HepG2 (cell line): Measurements from ENCODE around the gene DIO1. TPM values are rescaled to one million over a fixed set of nuclear protein-coding genes. Genes with fewer than 3 reads are reported as not detected.

Source experiments
- ARNT ChIP-seq: fragments of 450-650 bp; IDR thresholded peaks from 2 replicates; pipeline ENCODE4 v1.6.1; 2017
- ATF1 ChIP-seq: IDR thresholded peaks from 2 replicates; pipeline ENCODE4 v1.6.1; 2016; ENCODE audit warnings: mild to moderate bottlenecking, control low read depth
- ELF4 ChIP-seq: sonication (generic); formaldehyde crosslinking; IDR thresholded peaks from 2 replicates; pipeline ENCODE4 v1.5.0; 2020; ENCODE audit warnings: missing genetic modification reagents, mild to moderate bottlenecking, moderate library complexity, borderline replicate concordance
- ESRRA ChIP-seq: sonication (generic); formaldehyde crosslinking; IDR thresholded peaks from 2 replicates; pipeline ENCODE4 v1.5.1; 2020; ENCODE audit warnings: mild to moderate bottlenecking, low read depth, missing genetic modification reagents
- FIP1L1 ChIP-seq: fragments of 200-400 bp; formaldehyde crosslinking; IDR thresholded peaks from 2 replicates; pipeline ENCODE4 v1.6.1; 2018; ENCODE audit warnings: low read depth, mild to moderate bottlenecking, low read length, moderate library complexity, borderline replicate concordance; ENCODE audit not compliant: insufficient read depth
- HNRNPL ChIP-seq: fragments of 200-400 bp; formaldehyde crosslinking; IDR thresholded peaks from 2 replicates; pipeline ENCODE4 v1.6.1; 2017; ENCODE audit warnings: mild to moderate bottlenecking, low read depth, low read length
- HOXA5 ChIP-seq: sonication (generic); formaldehyde crosslinking; IDR thresholded peaks from 2 replicates; pipeline ENCODE4 v1.4.0; 2020; ENCODE audit warnings: missing genetic modification reagents
- JARID2 ChIP-seq: sonication (generic); formaldehyde crosslinking; IDR thresholded peaks from 2 replicates; pipeline ENCODE4 v1.8.1; 2023; ENCODE audit warnings: missing genetic modification reagents, inconsistent platforms; ENCODE audit not compliant: insufficient replicate concordance
- MIER2 ChIP-seq: IDR thresholded peaks from 2 replicates; pipeline ENCODE4 v1.6.1; 2016; ENCODE audit warnings: missing biosample characterization, missing genetic modification reagents
- MLLT10 ChIP-seq: sonication (generic); formaldehyde crosslinking; IDR thresholded peaks from 2 replicates; pipeline ENCODE4 v1.4.0; 2020; ENCODE audit warnings: missing genetic modification reagents
- NCOA1 ChIP-seq: sonication (generic); formaldehyde crosslinking; IDR thresholded peaks from 2 replicates; pipeline ENCODE4 v1.9.0; 2021; ENCODE audit warnings: missing genetic modification reagents
- NR2F1 ChIP-seq, 2 experiments: fragments of 450-650 bp in 1 of 2; formaldehyde crosslinking in 1 of 2; IDR thresholded peaks; 2 replicates each; pipeline versions ENCODE4 v1.5.0 to v1.6.1; 2016 to 2020; ENCODE audit warnings: mild to moderate bottlenecking in 1 of 2, missing compliant biosample characterization in 1 of 2, missing genetic modification reagents in 1 of 2, moderate library complexity in 1 of 2
- NR2F2 ChIP-seq: IDR thresholded peaks from 2 replicates; pipeline ENCODE4 v1.6.1; 2012; ENCODE audit warnings: low read depth, inconsistent platforms, borderline replicate concordance
- RAD21 ChIP-seq: fragments of 450-650 bp; formaldehyde crosslinking; IDR thresholded peaks from 2 replicates; pipeline ENCODE4 v1.5.0; 2020; ENCODE audit warnings: mild to moderate bottlenecking
- SATB2 ChIP-seq: sonication (generic); formaldehyde crosslinking; IDR thresholded peaks from 2 replicates; pipeline ENCODE4 v1.5.0; 2020; ENCODE audit warnings: missing genetic modification reagents
- SETDB1 ChIP-seq: sonication (generic); formaldehyde crosslinking; IDR thresholded peaks from 2 replicates; pipeline ENCODE4 v1.5.1; 2020; ENCODE audit warnings: missing genetic modification reagents, mild to moderate bottlenecking, borderline replicate concordance
- SMAD1 ChIP-seq: sonication (generic); formaldehyde crosslinking; IDR thresholded peaks from 2 replicates; pipeline ENCODE4 v1.4.0; 2020; ENCODE audit warnings: missing genetic modification reagents, low read depth, mild to moderate bottlenecking, borderline replicate concordance
- SMYD3 ChIP-seq: sonication (generic); formaldehyde crosslinking; IDR thresholded peaks from 2 replicates; pipeline ENCODE4 v1.8.1; 2023; ENCODE audit warnings: mild to moderate bottlenecking, missing genetic modification reagents
- ZNF20 ChIP-seq: sonication (generic); formaldehyde crosslinking; IDR thresholded peaks from 2 replicates; pipeline ENCODE4 v1.4.0; 2020; ENCODE audit warnings: mild to moderate bottlenecking, moderate library complexity, missing genetic modification reagents
- ZNF232 ChIP-seq: sonication (generic); formaldehyde crosslinking; IDR thresholded peaks from 2 replicates; pipeline ENCODE4 v1.4.0; 2020; ENCODE audit warnings: missing genetic modification reagents, borderline replicate concordance
- ZNF253 ChIP-seq: sonication (generic); formaldehyde crosslinking; IDR thresholded peaks from 2 replicates; pipeline ENCODE4 v1.8.0; 2022; ENCODE audit warnings: mild to moderate bottlenecking, missing genetic modification reagents, borderline replicate concordance
- ZNF496 ChIP-seq: sonication (generic); formaldehyde crosslinking; IDR thresholded peaks from 2 replicates; pipeline ENCODE4 v1.8.1; 2023; ENCODE audit warnings: mild to moderate bottlenecking, moderate library complexity, missing genetic modification reagents; ENCODE audit not compliant: insufficient replicate concordance
- ZNF546 ChIP-seq: sonication (generic); formaldehyde crosslinking; conservative IDR thresholded peaks from 2 replicates; pipeline ENCODE4 v1.8.1; 2023; ENCODE audit warnings: mild to moderate bottlenecking, missing genetic modification reagents
- ZNF746 ChIP-seq: sonication (generic); formaldehyde crosslinking; IDR thresholded peaks from 2 replicates; pipeline ENCODE4 v1.8.0; 2022; ENCODE audit warnings: mild to moderate bottlenecking, missing genetic modification reagents
- ZNF761 ChIP-seq: sonication (generic); formaldehyde crosslinking; conservative IDR thresholded peaks from 2 replicates; pipeline ENCODE4 v1.4.0; 2020; ENCODE audit warnings: mild to moderate bottlenecking, missing genetic modification reagents
- ZNF768 ChIP-seq: sonication (generic); formaldehyde crosslinking; IDR thresholded peaks from 2 replicates; pipeline ENCODE4 v1.4.0; 2020; ENCODE audit warnings: missing genetic modification reagents
- ZNF891 ChIP-seq: sonication (generic); formaldehyde crosslinking; IDR thresholded peaks from 2 replicates; pipeline ENCODE4 v1.5.0; 2020; ENCODE audit warnings: mild to moderate bottlenecking, missing genetic modification reagents
- ZSCAN29 ChIP-seq: sonication (generic); formaldehyde crosslinking; conservative IDR thresholded peaks from 2 replicates; pipeline ENCODE4 v1.4.0; 2020; ENCODE audit warnings: mild to moderate bottlenecking, missing genetic modification reagents
- ZZZ3 ChIP-seq: sonication (generic); formaldehyde crosslinking; IDR thresholded peaks from 2 replicates; pipeline ENCODE4 v1.4.0; 2020; ENCODE audit warnings: missing genetic modification reagents, mild to moderate bottlenecking, borderline replicate concordance
- polyA plus RNA-seq, 8 experiments: library from polyadenylated mRNA; depleted of rRNA in 3 of 8; stranded (reverse) in 7 of 8; unstranded in 1 of 8; fragments of >200 nt; fragmentation: Illumina TruSeq in 4 of 8; extraction: Trizol in 4 of 8; gene quantifications; 2 replicates each; pipeline versions ENCODE4 v1.2.1 to v1.2.3, GENCODE V29; 2011 to 2016; ENCODE audit warnings: low read depth in 4 of 8, missing spikeins in 1 of 8, mixed read lengths in 1 of 8; ENCODE audit not compliant: insufficient read depth in 1 of 8
- total RNA-seq, 5 experiments: library from RNA; depleted of rRNA; stranded (reverse); fragments of >200 nt; fragmentation: Illumina TruSeq; extraction: Trizol; gene quantifications; 2 replicates each; pipeline ENCODE4 v1.2.3, GENCODE V29; 2016; ENCODE audit warnings: low read depth in 1 of 5
- TF ChIP-seq, protein P1 (sequence below): sonication (generic); formaldehyde crosslinking; IDR thresholded peaks from 2 replicates; pipeline ENCODE4 v1.4.0; 2020; ENCODE audit warnings: mild to moderate bottlenecking, missing genetic modification reagents
- TF ChIP-seq, protein P2 (sequence below): sonication (generic); formaldehyde crosslinking; IDR thresholded peaks from 2 replicates; pipeline ENCODE4 v1.4.0; 2020; ENCODE audit warnings: missing genetic modification reagents, mild to moderate bottlenecking, borderline replicate concordance

Gene DIO1
- total and polyA plus RNA-seq, 2 of the 13 experiments (the other 11 are each of a cell fraction or from before 2014, with no cell fraction given), result 13.5 to 45.6 TPM

DNA sequence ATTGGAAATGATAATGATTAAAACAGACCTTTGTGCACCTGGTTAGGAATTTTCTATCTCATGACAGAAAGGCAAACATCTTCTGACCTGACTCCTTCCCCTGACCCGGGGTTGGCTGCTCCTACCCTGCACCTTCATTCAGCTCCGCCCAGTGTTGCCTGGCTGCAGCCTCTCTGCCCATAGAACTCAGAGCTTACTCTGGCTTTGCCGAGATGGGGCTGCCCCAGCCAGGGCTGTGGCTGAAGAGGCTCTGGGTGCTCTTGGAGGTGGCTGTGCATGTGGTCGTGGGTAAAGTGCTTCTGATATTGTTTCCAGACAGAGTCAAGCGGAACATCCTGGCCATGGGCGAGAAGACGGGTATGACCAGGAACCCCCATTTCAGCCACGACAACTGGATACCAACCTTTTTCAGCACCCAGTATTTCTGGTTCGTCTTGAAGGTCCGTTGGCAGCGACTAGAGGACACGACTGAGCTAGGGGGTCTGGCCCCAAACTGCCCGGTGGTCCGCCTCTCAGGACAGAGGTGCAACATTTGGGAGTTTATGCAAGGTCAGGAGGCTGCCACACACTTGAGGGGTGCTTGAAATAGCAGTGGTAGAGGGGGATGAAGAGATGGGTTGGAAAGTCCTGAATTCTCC lies at the start of gene DIO1 (continued):
- TF ChIP-seq SETDB1 (CRISPR knock-in tag), result no peak
- TF ChIP-seq SMYD3 (CRISPR knock-in tag), result no peak
- no peak for TF ChIP-seq ZNF232
- TF ChIP-seq ZNF546 (CRISPR knock-in tag), result no peak
- TF ChIP-seq ZNF253 (CRISPR knock-in tag), result no peak
- no peak for TF ChIP-seq NCOA1 (CRISPR knock-in tag)
- no peak for TF ChIP-seq FIP1L1
- no peak for TF ChIP-seq ZNF746 (CRISPR knock-in tag)
- TF ChIP-seq NR2F2, result no peak
- TF ChIP-seq SATB2, result no peak
- no peak for TF ChIP-seq NR2F1 (CRISPR knock-in tag; IDR thresholded peaks at IDR 0.05)
- TF ChIP-seq, protein P1, sequence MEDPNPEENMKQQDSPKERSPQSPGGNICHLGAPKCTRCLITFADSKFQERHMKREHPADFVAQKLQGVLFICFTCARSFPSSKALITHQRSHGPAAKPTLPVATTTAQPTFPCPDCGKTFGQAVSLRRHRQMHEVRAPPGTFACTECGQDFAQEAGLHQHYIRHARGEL (CRISPR knock-in tag), result no peak
- TF ChIP-seq RAD21 (CRISPR knock-in tag), result no peak
- no peak for TF ChIP-seq ESRRA (CRISPR knock-in tag)
- no peak for TF ChIP-seq JARID2 (CRISPR knock-in tag)
- TF ChIP-seq SMAD1 (CRISPR knock-in tag), result no peak
- TF ChIP-seq ZNF768 (CRISPR knock-in tag), result 0 out of 2 replicates have a peak, but pooled peaks have one; percentile 28
- TF ChIP-seq ZSCAN29 (CRISPR knock-in tag), result no peak
- 0 out of 2 replicates have a peak, but pooled peaks have one; percentile 21 for TF ChIP-seq ZNF891 (CRISPR knock-in tag)
- no peak for TF ChIP-seq ZNF761 (CRISPR knock-in tag)
- no peak for TF ChIP-seq ARNT
- TF ChIP-seq ZZZ3 (CRISPR knock-in tag), result no peak
- TF ChIP-seq HNRNPL, result no peak
- no peak for TF ChIP-seq MIER2 (CRISPR knock-in tag)
- no peak for TF ChIP-seq ZNF496 (CRISPR knock-in tag)
- TF ChIP-seq, protein P2, sequence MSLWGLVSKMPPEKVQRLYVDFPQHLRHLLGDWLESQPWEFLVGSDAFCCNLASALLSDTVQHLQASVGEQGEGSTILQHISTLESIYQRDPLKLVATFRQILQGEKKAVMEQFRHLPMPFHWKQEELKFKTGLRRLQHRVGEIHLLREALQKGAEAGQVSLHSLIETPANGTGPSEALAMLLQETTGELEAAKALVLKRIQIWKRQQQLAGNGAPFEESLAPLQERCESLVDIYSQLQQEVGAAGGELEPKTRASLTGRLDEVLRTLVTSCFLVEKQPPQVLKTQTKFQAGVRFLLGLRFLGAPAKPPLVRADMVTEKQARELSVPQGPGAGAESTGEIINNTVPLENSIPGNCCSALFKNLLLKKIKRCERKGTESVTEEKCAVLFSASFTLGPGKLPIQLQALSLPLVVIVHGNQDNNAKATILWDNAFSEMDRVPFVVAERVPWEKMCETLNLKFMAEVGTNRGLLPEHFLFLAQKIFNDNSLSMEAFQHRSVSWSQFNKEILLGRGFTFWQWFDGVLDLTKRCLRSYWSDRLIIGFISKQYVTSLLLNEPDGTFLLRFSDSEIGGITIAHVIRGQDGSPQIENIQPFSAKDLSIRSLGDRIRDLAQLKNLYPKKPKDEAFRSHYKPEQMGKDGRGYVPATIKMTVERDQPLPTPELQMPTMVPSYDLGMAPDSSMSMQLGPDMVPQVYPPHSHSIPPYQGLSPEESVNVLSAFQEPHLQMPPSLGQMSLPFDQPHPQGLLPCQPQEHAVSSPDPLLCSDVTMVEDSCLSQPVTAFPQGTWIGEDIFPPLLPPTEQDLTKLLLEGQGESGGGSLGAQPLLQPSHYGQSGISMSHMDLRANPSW (CRISPR knock-in tag), result no peak
- no peak for TF ChIP-seq ZNF20 (CRISPR knock-in tag)
- TF ChIP-seq ATF1 (CRISPR knock-in tag), result no peak
- TF ChIP-seq MLLT10 (CRISPR knock-in tag), result no peak
- TF ChIP-seq HOXA5, result no peak
- no peak for TF ChIP-seq ELF4
